GM18868 (cell line): Measurements from ENCODE around the gene SLC6A8.
"Not testable (repeated sequence)": the region's sequence is repeated elsewhere in the genome, so short reads cannot be mapped to it uniquely, and the experiment has no call there.

Experiments used
- ATAC-seq: cut with Tn5 transposase; IDR thresholded peaks from one replicate; pipeline ENCODE4 v1.9.1; 2021; ENCODE audit warnings: mild to moderate bottlenecking, moderate library complexity; ENCODE audit not compliant: unreplicated experiment

SLC6A8 gene

DNA sequence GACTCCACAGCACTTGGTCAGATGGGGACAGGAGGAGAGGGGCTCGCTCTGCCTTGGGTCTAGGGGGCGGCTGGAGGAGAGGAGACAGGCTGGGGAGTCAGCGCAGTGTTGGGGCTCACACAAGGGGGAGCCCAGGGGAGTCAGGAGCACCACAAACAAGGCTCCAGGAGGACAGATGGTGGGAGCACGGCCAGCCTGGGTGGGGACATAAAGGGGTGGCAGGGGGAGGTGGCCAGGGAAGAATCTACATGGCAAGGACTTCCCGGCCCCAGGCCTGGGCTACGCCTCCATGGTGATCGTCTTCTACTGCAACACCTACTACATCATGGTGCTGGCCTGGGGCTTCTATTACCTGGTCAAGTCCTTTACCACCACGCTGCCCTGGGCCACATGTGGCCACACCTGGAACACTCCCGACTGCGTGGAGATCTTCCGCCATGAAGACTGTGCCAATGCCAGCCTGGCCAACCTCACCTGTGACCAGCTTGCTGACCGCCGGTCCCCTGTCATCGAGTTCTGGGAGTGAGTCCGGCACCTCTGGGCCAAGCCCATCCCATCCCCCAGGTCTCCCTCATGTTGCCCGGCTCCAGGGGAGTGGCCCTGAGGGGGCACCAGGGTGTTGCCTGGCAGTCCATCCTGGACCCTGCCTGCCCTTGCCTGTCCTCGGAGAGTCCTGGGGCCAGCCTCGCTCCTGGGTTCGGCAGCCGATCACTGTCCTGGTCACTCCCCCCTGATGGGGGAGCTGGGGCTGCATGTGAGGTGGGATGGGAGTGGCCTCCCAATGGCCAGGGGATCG lies 3.5 kb downstream of the SLC6A8 start:
- not testable (repeated sequence) for ATAC-seq

- ATAC-seq: no peak
Measured at GRCh38 chrX:153692003-153692402, 4.3 kb downstream of the SLC6A8 start.

DNA sequence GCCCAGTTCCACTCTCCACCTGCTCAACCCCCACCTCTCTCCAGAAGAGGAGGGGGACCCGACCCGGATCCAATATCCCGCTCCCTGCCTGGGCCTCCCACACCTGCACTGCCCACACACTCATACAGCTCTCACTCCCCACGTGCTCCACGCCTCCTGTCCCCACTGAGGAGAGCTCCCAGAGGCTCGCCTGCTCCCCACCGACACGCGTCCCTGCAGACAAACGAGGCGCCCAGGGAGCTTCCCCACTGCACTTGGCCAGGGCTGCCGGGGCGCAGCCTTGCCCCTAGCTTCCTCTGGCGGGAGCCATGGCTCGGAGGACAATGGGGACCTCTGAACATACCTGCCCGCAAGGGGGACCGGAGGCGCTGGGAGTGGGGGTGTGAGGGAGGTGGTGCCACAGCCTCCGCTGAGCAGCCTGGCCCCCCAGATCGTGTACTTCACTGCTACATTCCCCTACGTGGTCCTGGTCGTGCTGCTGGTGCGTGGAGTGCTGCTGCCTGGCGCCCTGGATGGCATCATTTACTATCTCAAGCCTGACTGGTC lies 5.0 kb downstream of the SLC6A8 start:
- ATAC-seq: no peak

- ATAC-seq: no peak
Measured at GRCh38 chrX:153693216-153694086, 5.7 kb downstream of the SLC6A8 start.

DNA sequence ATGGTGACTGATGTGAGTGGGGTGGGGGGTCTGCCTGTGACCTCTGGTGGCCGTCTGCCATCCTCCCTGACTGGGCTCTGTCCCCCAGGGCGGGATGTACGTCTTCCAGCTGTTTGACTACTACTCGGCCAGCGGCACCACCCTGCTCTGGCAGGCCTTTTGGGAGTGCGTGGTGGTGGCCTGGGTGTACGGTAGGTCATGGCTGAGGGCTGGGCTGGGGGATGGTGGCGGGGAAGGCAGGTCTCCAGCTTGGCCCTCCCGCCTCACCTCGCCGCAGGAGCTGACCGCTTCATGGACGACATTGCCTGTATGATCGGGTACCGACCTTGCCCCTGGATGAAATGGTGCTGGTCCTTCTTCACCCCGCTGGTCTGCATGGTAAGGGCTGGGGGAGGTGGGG lies 6.5 kb downstream of the SLC6A8 start:
- not testable (repeated sequence) for ATAC-seq

GRCh38 chrX:153694687-153695270 lies 7.1 kb downstream of the SLC6A8 start:
- no peak for ATAC-seq

GRCh38 chrX:153696100-153696499 lies 8.4 kb downstream of the SLC6A8 start:
- no peak for ATAC-seq

- not testable (repeated sequence) for ATAC-seq
Measured at GRCh38 chrX:153696538-153696937, 8.8 kb downstream of the SLC6A8 start.

GRCh38 chrX:153696986-153697722 lies 9.4 kb downstream of the SLC6A8 start:
- not testable (repeated sequence) for ATAC-seq

DNA sequence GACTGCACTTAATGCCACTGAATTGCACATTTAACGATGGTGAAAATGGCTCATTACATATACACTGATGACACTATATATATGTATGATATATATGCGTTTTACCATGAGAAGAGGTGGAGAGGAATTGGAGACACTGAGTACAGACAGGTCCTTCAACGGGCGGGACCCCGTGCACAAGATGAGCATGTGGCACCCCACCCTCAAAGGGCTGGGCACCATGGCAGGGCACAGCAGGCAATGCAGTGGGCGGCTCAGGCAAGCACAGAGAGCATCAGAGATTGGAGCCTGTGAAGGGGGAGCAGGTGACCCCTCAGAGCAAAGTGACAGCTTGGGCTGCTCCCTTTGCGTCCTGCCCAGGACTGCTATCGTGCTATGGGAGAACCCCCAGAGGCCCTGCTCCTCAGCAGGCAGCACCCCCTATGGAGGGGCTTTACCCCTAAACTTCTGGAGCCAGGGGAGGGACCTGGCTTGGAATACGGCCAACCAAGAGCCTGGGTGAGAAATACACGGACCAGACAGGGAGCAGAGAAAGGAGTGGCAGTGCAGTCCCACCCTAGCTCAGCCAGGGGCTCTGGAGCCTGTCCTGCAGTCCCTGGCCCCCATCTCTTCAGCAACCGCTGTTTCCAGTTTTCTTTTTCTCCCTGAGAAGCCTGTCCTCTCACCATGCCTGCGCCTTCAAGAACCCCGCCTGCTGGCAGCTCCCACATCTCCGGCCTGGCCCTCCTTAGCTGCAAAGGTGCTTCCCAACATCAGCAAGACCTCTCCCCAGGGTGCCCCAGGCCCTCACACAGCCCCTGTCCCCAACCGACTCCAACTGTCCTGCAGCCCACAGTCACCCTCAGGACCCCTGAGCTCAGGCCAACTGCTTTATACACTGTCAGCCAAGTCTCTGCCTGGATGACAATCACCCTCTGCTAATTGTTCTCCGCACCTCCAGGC lies 10.5 kb downstream of the SLC6A8 start:
- no peak for ATAC-seq

DNA sequence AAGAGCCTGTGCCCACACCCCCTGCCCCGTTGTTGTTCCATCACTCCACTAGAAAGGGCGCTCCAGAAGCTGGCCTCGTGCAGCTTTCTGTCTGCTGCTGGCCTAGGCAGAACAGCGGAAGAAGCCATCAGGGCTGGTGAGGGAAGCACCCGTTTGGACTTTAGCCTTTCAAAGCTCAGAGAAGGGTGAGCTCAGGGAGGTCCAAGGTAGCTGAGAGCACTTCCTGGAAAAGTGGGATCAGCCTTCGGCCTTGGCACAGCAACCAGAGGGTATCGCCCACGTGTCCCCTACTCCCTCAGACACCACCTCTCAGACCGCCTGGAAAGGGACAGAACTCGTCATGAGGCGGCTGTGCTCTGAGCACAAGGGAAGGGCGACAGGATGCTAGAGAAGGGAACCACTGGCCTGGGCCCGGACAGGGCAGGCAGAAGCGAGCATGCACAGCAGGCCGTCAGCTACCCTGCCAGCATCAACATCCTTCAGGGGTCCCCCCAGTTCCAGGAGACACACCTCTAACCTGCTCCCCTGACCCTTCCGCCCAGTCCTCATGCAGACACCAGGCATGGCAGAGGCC lies 11.6 kb downstream of the SLC6A8 start:
- not testable (repeated sequence) for ATAC-seq

GRCh38 chrX:153699784-153700371 lies 12.2 kb downstream of the SLC6A8 start:
- not testable (repeated sequence) for ATAC-seq

- ATAC-seq: no peak
Measured at GRCh38 chrX:153700376-153700945, 12.7 kb downstream of the SLC6A8 start.

DNA sequence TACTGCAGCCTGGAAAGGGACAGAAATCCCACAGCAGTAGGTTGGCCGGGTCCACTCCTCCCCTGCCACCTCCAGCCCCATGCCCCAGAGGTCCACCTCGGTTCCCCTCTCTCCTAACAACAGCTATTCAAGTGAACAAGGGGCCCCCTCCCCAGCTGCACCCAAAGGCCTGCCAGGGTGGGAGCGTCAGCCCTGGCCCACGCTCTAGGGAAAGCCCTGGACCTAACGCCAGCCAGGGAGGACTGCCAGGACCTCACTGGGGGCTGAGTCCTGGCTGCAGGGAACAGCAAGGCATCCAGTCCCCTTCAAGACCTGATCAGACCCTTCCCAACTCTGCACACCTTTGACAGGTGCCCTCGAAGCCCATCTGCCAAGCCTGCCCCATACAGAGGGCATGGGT lies 13.2 kb downstream of the SLC6A8 start:
- no peak for ATAC-seq

GRCh38 chrX:153701706-153702105 lies 14.0 kb downstream of the SLC6A8 start:
- ATAC-seq: no peak

GRCh38 chrX:153702336-153703035 lies 14.8 kb downstream of the SLC6A8 start:
- ATAC-seq: no peak

DNA sequence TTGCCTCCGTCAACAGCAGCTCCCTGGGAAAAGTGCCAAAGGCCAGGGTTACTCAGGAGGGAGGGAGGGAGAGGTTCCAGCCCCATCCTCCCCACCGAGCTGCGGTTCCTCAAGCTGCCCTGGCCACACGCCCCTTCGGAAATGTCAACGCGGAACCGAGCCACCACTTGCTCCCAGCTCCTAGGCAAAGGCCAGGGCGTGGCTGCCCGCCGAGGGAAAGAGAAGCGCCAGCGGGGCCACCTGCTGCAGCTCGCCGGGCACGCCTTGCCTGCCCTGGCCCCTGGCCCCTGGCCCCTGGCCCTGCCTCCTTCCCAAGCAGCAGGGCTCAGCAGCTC lies 15.3 kb downstream of the SLC6A8 start:
- ATAC-seq: no peak

GRCh38 chrX:153704021-153704526 lies 16.3 kb downstream of the SLC6A8 start:
- no peak for ATAC-seq
